ENCODE data around the gene CTDNEP1.

The CTDNEP1 gene

GRCh38 chr17:7207120-7208001 is 44.2 kb downstream of the CTDNEP1 start:
- H3K27ac ChIP-seq = no peak overlapping the region
- TF ChIP-seq CTCF (conservative IDR thresholded peaks at IDR 0.05) = no peak

DNA sequence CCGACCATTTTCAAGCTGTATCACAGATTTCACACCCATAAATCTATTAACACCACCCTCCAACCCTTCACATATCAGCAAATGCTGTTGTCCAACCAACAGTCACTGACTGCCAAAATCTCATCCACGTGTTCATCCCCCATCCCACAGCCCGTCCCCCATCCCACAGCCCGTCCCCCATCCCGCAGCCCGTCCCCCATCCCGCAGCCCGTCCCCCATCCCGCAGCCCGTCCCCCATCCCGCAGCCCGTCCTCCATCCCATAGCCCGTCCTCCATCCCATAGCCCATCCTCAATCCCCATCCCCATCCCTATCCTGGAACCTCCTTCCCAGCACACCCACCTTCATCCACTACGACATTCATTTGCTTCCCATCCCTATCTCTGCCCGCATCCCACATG is 46.0 kb downstream of the CTDNEP1 start:
- no peak overlapping the region for H3K27ac ChIP-seq
- no peak for TF ChIP-seq CTCF (conservative IDR thresholded peaks at IDR 0.05)

DNA sequence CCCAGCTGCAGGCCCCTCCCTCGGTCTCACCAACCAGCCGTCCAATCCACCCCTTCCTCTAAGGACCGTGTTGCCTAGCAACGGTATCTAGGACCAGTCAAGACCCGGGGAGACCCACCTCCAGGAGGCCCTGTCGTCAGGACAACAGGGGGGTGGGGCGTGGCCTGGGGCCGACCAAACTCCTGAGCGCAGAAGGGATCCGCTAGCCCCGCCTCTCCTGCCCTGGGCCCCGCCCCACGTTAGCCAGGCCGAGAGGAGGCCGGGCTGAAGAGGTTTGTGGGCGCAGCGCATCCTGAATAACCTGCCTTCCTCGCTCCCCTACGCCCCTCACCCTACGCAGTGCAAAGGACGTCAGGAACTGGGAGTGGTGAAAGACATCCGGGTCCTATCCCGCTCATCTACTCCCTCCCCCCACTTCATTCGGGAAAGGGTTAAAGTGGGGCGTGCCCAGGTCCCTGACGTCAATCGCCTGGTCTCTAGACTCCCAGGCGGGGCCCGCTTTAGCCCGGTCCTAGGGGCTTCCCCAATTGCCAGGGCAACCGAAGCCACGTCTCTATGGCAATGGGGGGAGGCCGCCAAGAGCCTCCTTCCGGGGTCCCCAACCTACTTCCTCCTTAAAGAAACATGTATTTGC is 46.6 kb downstream of the CTDNEP1 start:
- H3K27ac ChIP-seq = peak overlapping the region; percentile 16; the same call in 1 of the 2 replicates

DNA sequence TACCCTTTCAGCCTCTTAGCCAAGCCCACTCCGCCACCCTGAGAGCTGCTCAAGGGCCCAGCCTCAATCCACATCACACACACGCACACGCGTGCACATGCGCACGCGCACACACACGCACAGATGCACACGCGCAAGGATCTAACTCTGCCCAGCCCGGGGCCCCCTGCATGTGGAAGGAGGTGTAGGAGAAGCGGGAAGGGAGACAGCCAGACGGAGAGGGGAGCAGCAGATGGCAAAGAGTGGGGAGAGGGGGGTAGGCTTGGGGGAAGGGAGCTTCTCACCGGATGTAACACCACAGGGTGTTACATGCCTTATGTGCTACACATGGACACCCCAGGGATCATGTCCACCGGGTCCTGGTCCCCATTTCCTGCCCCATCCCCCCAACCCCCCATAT is 47.2 kb downstream of the CTDNEP1 start:
- peak overlapping the region; percentile 16; the same call in 1 of the 2 replicates for H3K27ac ChIP-seq
- TF ChIP-seq CTCF (conservative IDR thresholded peaks at IDR 0.05) = no peak

More for the DNA sequence above, 46.6 kb downstream of the CTDNEP1 start:
- TF ChIP-seq CTCF (conservative IDR thresholded peaks at IDR 0.05) = no peak

DNA sequence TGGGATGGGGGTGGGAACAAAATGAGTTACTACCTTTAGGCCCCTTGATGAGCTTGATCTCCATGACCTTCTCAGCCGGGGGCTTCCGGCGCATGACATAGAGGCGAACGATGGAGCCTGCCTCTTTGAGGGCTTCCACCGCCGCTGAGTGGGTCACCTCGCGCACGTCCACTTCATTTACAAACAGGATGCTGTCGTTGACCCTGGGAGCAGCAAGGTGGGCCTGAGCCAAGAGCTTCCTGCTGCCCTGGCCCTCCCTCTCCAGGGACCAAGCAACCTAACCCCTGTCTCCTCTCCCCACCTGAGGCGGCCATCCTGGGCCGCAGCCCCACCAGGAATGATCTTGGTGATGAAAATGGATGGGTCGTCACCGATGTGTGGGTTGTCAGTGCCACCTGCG is 48.1 kb downstream of the CTDNEP1 start:
- TF ChIP-seq CTCF (conservative IDR thresholded peaks at IDR 0.05) = no peak
- no peak overlapping the region for H3K27ac ChIP-seq

GRCh38 chr17:7196651-7197401 is 54.7 kb downstream of the CTDNEP1 start:
- H3K27ac ChIP-seq = no peak overlapping the region
- TF ChIP-seq CTCF (conservative IDR thresholded peaks at IDR 0.05) = no peak

DNA sequence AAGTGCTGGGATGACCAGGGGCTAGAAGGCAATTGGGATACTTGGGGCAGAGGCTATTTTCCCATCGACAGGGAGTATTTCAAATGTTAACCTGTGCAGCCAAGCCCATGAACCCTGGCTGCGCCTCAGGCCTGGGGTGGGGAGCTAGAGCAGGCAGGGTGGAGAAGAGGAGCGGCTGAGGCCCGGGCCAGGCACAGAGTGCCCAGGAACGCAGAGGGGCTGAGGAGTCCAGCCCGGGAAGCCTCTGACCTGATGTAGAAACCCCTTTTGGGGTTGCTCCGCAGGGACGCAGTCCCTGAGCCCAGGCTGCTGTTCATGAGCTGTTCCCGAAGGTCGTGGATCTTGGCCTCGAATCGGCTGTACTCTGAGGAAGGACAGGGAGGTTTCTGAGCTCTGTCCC is 55.6 kb downstream of the CTDNEP1 start:
- no peak for TF ChIP-seq CTCF (conservative IDR thresholded peaks at IDR 0.05)
- H3K27ac ChIP-seq = no peak overlapping the region
